GM19238 (cell line): Measurements from ENCODE around the gene ASTL.

Experiments used
- DNase-seq: peaks from one replicate; pipeline ENCODE4 v3.0.0; 2011; ENCODE audit warnings: low spot score; ENCODE audit not compliant: insufficient read length

ASTL gene

GRCh38 chr2:96083989-96084857 is 54.1 kb downstream of the ASTL start:
- DNase-seq: no peak

- no peak for DNase-seq
Measured at GRCh38 chr2:96083064-96083939, 55.0 kb downstream of the ASTL start.

- no peak for DNase-seq
Measured at GRCh38 chr2:96082211-96083063, 55.9 kb downstream of the ASTL start.

DNA sequence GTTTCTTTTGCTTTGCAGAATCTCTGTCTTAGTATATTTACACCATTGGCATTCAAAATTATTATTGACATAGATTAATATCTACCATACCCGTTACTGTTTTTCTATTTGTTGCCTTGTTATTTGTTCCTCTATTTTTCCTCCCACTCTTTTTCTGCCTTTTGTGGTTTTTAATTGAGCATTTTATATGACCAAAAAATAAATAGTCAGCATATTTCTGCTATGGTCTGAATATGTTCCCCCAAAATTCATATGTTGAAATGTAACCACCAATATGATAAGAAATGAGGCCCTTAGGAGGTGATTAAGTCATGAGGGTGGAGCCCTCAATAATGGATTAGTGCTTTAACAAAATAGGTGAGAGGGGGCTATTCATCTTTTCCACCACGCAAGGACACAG is 57.3 kb downstream of the ASTL start:
- no peak for DNase-seq

- DNase-seq: no peak
Measured at GRCh38 chr2:96075199-96075771, 63.0 kb downstream of the ASTL start.

DNA sequence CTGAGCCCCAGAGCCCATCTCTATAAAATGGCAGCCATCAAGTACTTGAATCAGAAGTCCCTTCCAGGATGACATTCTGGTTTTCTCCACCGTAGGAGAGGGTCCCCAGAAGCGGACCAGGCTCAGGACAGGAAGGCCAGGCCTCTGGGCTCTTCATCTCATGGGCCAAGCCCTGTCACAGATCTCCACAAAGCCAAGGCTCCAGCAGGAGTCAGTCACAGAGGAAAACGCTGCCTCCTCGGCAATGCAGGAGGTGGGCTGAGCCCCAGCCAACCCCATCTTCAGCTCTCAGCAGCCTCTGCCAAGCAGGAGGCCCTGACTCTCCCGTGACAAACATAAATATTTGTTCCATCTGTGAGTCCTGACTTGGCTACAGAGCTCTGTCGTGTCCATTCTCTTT is 64.1 kb downstream of the ASTL start:
- DNase-seq: no peak

GRCh38 chr2:96073170-96073775 is 65.0 kb downstream of the ASTL start:
- no peak for DNase-seq
